Neuronal stem cell (in vitro differentiated cells): ENCODE results near the gene PBXIP1.
A peak's percentile ranks its signal among the peaks of the same experiment; 100 is the strongest.

ENCODE experiments used
- DNase-seq: peaks from one replicate; pipeline ENCODE4 v3.0.0-alpha.2; 2013; ENCODE audit warnings: low spot score
- H2AFZ ChIP-seq: one replicate; pipeline ENCODE4 v1.6.1; 2013; ENCODE audit warnings: mild to moderate bottlenecking, low read length, inconsistent platforms
- H2AK5ac ChIP-seq: 2 replicates; pipeline ENCODE4 v1.6.1; 2013; ENCODE audit warnings: low read depth, mild to moderate bottlenecking, inconsistent platforms, low read length, moderate library complexity, mixed read lengths
- H2BK120ac ChIP-seq: 2 replicates; pipeline ENCODE4 v1.6.1; 2013; ENCODE audit warnings: low read depth, mild to moderate bottlenecking, inconsistent platforms, low read length, moderate library complexity, mixed read lengths
- H2BK12ac ChIP-seq: one replicate; pipeline ENCODE4 v1.6.1; 2013; ENCODE audit warnings: low read length, inconsistent platforms
- H2BK15ac ChIP-seq: 2 replicates; pipeline ENCODE4 v1.6.1; 2013; ENCODE audit warnings: mild to moderate bottlenecking, low read length, inconsistent platforms, mixed read lengths
- H2BK5ac ChIP-seq: one replicate; pipeline ENCODE4 v1.6.1; 2013; ENCODE audit warnings: inconsistent platforms, mild to moderate bottlenecking, low read length, moderate library complexity
- H3K14ac ChIP-seq: one replicate; pipeline ENCODE4 v1.6.1; 2013; ENCODE audit warnings: low read length, inconsistent platforms
- H3K18ac ChIP-seq: 2 replicates; pipeline ENCODE4 v1.6.1; 2013; ENCODE audit warnings: low read length, inconsistent platforms
- H3K23ac ChIP-seq: 2 replicates; pipeline ENCODE4 v1.6.1; 2013; ENCODE audit warnings: low read depth, mild to moderate bottlenecking, mixed read lengths, low read length, inconsistent platforms; ENCODE audit not compliant: poor library complexity
- H3K27ac ChIP-seq: replicated peaks from 3 replicates; pipeline ENCODE4 v1.5.1; 2013; ENCODE audit warnings: low read length, inconsistent platforms
- H3K27me3 ChIP-seq, 3 experiments: 2 replicates each; pipeline ENCODE4 v1.6.1; 2013; ENCODE audit warnings: low read length in 3 of 3, mild to moderate bottlenecking in 2 of 3, inconsistent platforms in 1 of 3, low read depth in 1 of 3, mixed read lengths in 1 of 3, moderate library complexity in 1 of 3; ENCODE audit not compliant: control insufficient read depth in 3 of 3, insufficient read depth in 3 of 3
- H3K36me3 ChIP-seq, 2 donors: replicated peaks in 1 of 2; 2 replicates each; pipeline ENCODE4 v1.6.1; 2013; ENCODE audit warnings: low read length in 2 of 2; ENCODE audit not compliant: control insufficient read depth in 2 of 2, insufficient read depth in 2 of 2
- H3K4ac ChIP-seq: 2 replicates; pipeline ENCODE4 v1.6.1; 2013; ENCODE audit warnings: inconsistent platforms, mild to moderate bottlenecking, low read length, moderate library complexity
- H3K4me1 ChIP-seq, 2 donors: 1 replicate in 1 of 2; 2 replicates in 1 of 2; pipeline ENCODE4 v1.6.1; 2013; ENCODE audit warnings: low read length in 2 of 2, low read depth in 1 of 2; ENCODE audit not compliant: control insufficient read depth in 2 of 2, insufficient read depth in 1 of 2
- H3K4me2 ChIP-seq: one replicate; pipeline ENCODE4 v1.6.1; 2013; ENCODE audit warnings: mild to moderate bottlenecking, low read length, inconsistent platforms; ENCODE audit not compliant: insufficient read depth, poor library complexity, severe bottlenecking
- H3K4me3 ChIP-seq, 2 donors: 2 replicates each; pipeline ENCODE4 v1.5.1; 2013; ENCODE audit warnings: low read length in 2 of 2, mild to moderate bottlenecking in 2 of 2, inconsistent platforms in 1 of 2, moderate library complexity in 1 of 2
- H3K79me1 ChIP-seq: one replicate; pipeline ENCODE4 v1.6.1; 2013; ENCODE audit warnings: low read depth, mild to moderate bottlenecking, inconsistent platforms, low read length, moderate library complexity
- H3K9ac ChIP-seq: one replicate; pipeline ENCODE4 v1.6.1; 2013; ENCODE audit warnings: mild to moderate bottlenecking, low read depth, low read length, inconsistent platforms; ENCODE audit not compliant: poor library complexity
- H3K9me3 ChIP-seq, 2 donors: replicated peaks in 1 of 2; 2 replicates each; pipeline versions ENCODE3 to v1.6.1; 2013; ENCODE audit warnings: low read length in 2 of 2, mild to moderate bottlenecking in 2 of 2, inconsistent platforms in 1 of 2, low read depth in 1 of 2, mixed read lengths in 1 of 2, moderate library complexity in 1 of 2; ENCODE audit not compliant: control insufficient read depth in 2 of 2, insufficient read depth in 1 of 2
- H4K8ac ChIP-seq: one replicate; pipeline ENCODE4 v1.6.1; 2013; ENCODE audit warnings: low read depth, mild to moderate bottlenecking, inconsistent platforms, low read length, moderate library complexity
- H4K91ac ChIP-seq: one replicate; pipeline ENCODE4 v1.6.1; 2013; ENCODE audit warnings: low read length, low read depth, mild to moderate bottlenecking, inconsistent platforms; ENCODE audit not compliant: poor library complexity
- WGBS, 2 donors: extraction: QIAGEN DNeasy Blood & Tissue Kit; methylation state at CpG; one replicate each; pipeline ENCODE4 v1.1.7; 2013; ENCODE audit warnings: missing lambda C conversion rate in 2 of 2, mixed read lengths in 1 of 2; ENCODE audit not compliant: insufficient read length in 2 of 2, insufficient replicate concordance in 1 of 2; ENCODE audit errors: extremely low coverage in 2 of 2; 5-methylcytosine and 5-hydroxymethylcytosine counted together

The PBXIP1 gene

GRCh38 chr1:154945160-154945961 lies 10.5 kb downstream of the PBXIP1 start:
- H3K9ac ChIP-seq: no peak overlapping the region
- no peak overlapping the region for H3K23ac ChIP-seq
- H4K91ac ChIP-seq: no peak overlapping the region
- no peak overlapping the region for H2BK12ac ChIP-seq
- no peaks in the 10 kb centered on the region for H3K27me3 ChIP-seq
- H3K79me1 ChIP-seq: peaks cover 6% of the 10 kb centered on the region
- H4K8ac ChIP-seq: no peak overlapping the region
- no peak overlapping the region for H2BK15ac ChIP-seq
- no peaks in the 10 kb centered on the region for H3K9me3 ChIP-seq
- DNase-seq: no peak
- no peak overlapping the region for H3K18ac ChIP-seq
- no peak overlapping the region for H3K4me2 ChIP-seq
- no peak overlapping the region for H2AFZ ChIP-seq
- no CpG with 5 or more reads among the region's 15 CpGs for WGBS, 2 donors
- H2AK5ac ChIP-seq: no peak overlapping the region
- no peak overlapping the region for H3K27ac ChIP-seq
- H3K14ac ChIP-seq: no peak overlapping the region
- H3K36me3 ChIP-seq: peaks cover 35 to 39% of the 10 kb centered on the region in 2 donors
- H3K4me3 ChIP-seq: no peak overlapping the region
- H2BK5ac ChIP-seq: no peak overlapping the region
- H2BK120ac ChIP-seq: no peak overlapping the region
- peaks cover 14 to 37% of the 10 kb centered on the region in 2 donors for H3K4me1 ChIP-seq
- no peak overlapping the region for H3K4ac ChIP-seq

GRCh38 chr1:154944401-154945159 lies 11.3 kb downstream of the PBXIP1 start:
- H3K4me1 ChIP-seq: peaks cover 20 to 42% of the 10 kb centered on the region in 2 donors
- H3K14ac ChIP-seq: no peak overlapping the region
- no peak for DNase-seq
- H3K4me2 ChIP-seq: no peak overlapping the region
- no CpG with 5 or more reads among the region's 9 CpGs for WGBS, 2 donors
- no peaks in the 10 kb centered on the region for H3K27me3 ChIP-seq
- no peak overlapping the region for H2BK12ac ChIP-seq
- H3K23ac ChIP-seq: no peak overlapping the region
- no peak overlapping the region for H3K9ac ChIP-seq
- no peak overlapping the region for H3K4me3 ChIP-seq
- H3K9me3 ChIP-seq: no peaks in the 10 kb centered on the region
- H2BK120ac ChIP-seq: no peak overlapping the region
- H3K18ac ChIP-seq: no peak overlapping the region
- H4K91ac ChIP-seq: no peak overlapping the region
- H3K27ac ChIP-seq: no peak overlapping the region
- no peak overlapping the region for H2AK5ac ChIP-seq
- no peak overlapping the region for H2BK15ac ChIP-seq
- no peak overlapping the region for H2AFZ ChIP-seq
- H4K8ac ChIP-seq: no peak overlapping the region
- H3K4ac ChIP-seq: no peak overlapping the region
- no peak overlapping the region for H2BK5ac ChIP-seq
- peaks cover 6% of the 10 kb centered on the region for H3K79me1 ChIP-seq
- peaks cover 35 to 38% of the 10 kb centered on the region in 2 donors for H3K36me3 ChIP-seq

GRCh38 chr1:154943649-154944400 lies 12.1 kb downstream of the PBXIP1 start:
- Histone ChIP-seq H3K4ac (no peak overlapping the region), H2BK12ac (no peak overlapping the region), H3K4me1 (peaks cover 20 to 42% of the 10 kb centered on the region in 2 donors), H3K18ac (no peak overlapping the region), H2BK120ac (no peak overlapping the region), H3K4me2 (no peak overlapping the region), H4K91ac (no peak overlapping the region), H3K9ac (no peak overlapping the region), H4K8ac (no peak overlapping the region), H2BK5ac (no peak overlapping the region), H2BK15ac (no peak overlapping the region), H3K14ac (no peak overlapping the region), H3K36me3 (peaks cover 35 to 38% of the 10 kb centered on the region in 2 donors), H3K79me1 (peaks cover 6% of the 10 kb centered on the region), H3K23ac (no peak overlapping the region), H3K27me3 (no peaks in the 10 kb centered on the region), H3K27ac (no peak overlapping the region), H2AK5ac (no peak overlapping the region), H3K9me3 (no peaks in the 10 kb centered on the region), H3K4me3 (no peak overlapping the region), H2AFZ (no peak overlapping the region)
- peak; percentile 44 for DNase-seq
- WGBS, 2 donors: no CpG with 5 or more reads among the region's 6 CpGs
